ENCODE results near the gene PTPRK.

PTPRK gene

GRCh38 chr6:128118401-128118800, 402.0 kb downstream of the PTPRK start:
- H3K9me3 ChIP-seq (ENCODE audit: control insufficient read depth, low read length), result no peaks in the 10 kb centered on the region
- H3K36me3 ChIP-seq (ENCODE audit: control insufficient read depth, insufficient read depth, low read length), result no peaks in the 10 kb centered on the region
- no peak overlapping the region for H3K27ac ChIP-seq (ENCODE audit: insufficient read depth, low read depth, low read length, poor library complexity, severe bottlenecking)
- no peaks in the 10 kb centered on the region for H3K4me1 ChIP-seq (ENCODE audit: control insufficient read depth, insufficient read depth, low read length)
- H3K27me3 ChIP-seq (ENCODE audit: control insufficient read depth, insufficient read depth, low read length, poor library complexity, severe bottlenecking), result no peaks in the 10 kb centered on the region
- no peak overlapping the region for H3K4me3 ChIP-seq (ENCODE audit: insufficient read depth, low read depth, low read length)

GRCh38 chr6:128117916-128118315, 402.5 kb downstream of the PTPRK start:
- Histone ChIP-seq H3K4me1 (ENCODE audit: control insufficient read depth, insufficient read depth, low read length) (no peaks in the 10 kb centered on the region), H3K27ac (ENCODE audit: insufficient read depth, low read depth, low read length, poor library complexity, severe bottlenecking) (no peak overlapping the region), H3K9me3 (ENCODE audit: control insufficient read depth, low read length) (no peaks in the 10 kb centered on the region), H3K36me3 (ENCODE audit: control insufficient read depth, insufficient read depth, low read length) (no peaks in the 10 kb centered on the region), H3K27me3 (ENCODE audit: control insufficient read depth, insufficient read depth, low read length, poor library complexity, severe bottlenecking) (no peaks in the 10 kb centered on the region), H3K4me3 (ENCODE audit: insufficient read depth, low read depth, low read length) (no peak overlapping the region)
- WGBS, 2 experiments, result 94 to 95% methylated on average over 3 of the region's 3 CpGs

- 88 to 94% methylated on average over 5 of the region's 5 CpGs for WGBS, 2 experiments
- Histone ChIP-seq H3K9me3 (ENCODE audit: control insufficient read depth, low read length) (no peaks in the 10 kb centered on the region), H3K4me1 (ENCODE audit: control insufficient read depth, insufficient read depth, low read length) (no peaks in the 10 kb centered on the region), H3K27ac (ENCODE audit: insufficient read depth, low read depth, low read length, poor library complexity, severe bottlenecking) (no peak overlapping the region), H3K27me3 (ENCODE audit: control insufficient read depth, insufficient read depth, low read length, poor library complexity, severe bottlenecking) (no peaks in the 10 kb centered on the region), H3K36me3 (ENCODE audit: control insufficient read depth, insufficient read depth, low read length) (no peaks in the 10 kb centered on the region), H3K4me3 (ENCODE audit: insufficient read depth, low read depth, low read length) (no peak overlapping the region)
Measured at GRCh38 chr6:128114164-128114563, 406.2 kb downstream of the PTPRK start.

GRCh38 chr6:128112494-128112893, 407.9 kb downstream of the PTPRK start:
- H3K27ac ChIP-seq (ENCODE audit: insufficient read depth, low read depth, low read length, poor library complexity, severe bottlenecking), result no peak overlapping the region

GRCh38 chr6:128111096-128111495, 409.3 kb downstream of the PTPRK start:
- Histone ChIP-seq H3K27ac (ENCODE audit: insufficient read depth, low read depth, low read length, poor library complexity, severe bottlenecking) (no peak overlapping the region), H3K4me1 (ENCODE audit: control insufficient read depth, insufficient read depth, low read length) (no peaks in the 10 kb centered on the region), H3K9me3 (ENCODE audit: control insufficient read depth, low read length) (no peaks in the 10 kb centered on the region), H3K27me3 (ENCODE audit: control insufficient read depth, insufficient read depth, low read length, poor library complexity, severe bottlenecking) (no peaks in the 10 kb centered on the region), H3K36me3 (ENCODE audit: control insufficient read depth, insufficient read depth, low read length) (no peaks in the 10 kb centered on the region), H3K4me3 (ENCODE audit: insufficient read depth, low read depth, low read length) (no peak overlapping the region)
- WGBS, 2 experiments, result 91 to 100% methylated on average over 2 of the region's 2 CpGs

More at GRCh38 chr6:128112494-128112893, 407.9 kb downstream of the PTPRK start:
- Histone ChIP-seq H3K27me3 (ENCODE audit: control insufficient read depth, insufficient read depth, low read length, poor library complexity, severe bottlenecking) (no peaks in the 10 kb centered on the region), H3K4me3 (ENCODE audit: insufficient read depth, low read depth, low read length) (no peak overlapping the region), H3K4me1 (ENCODE audit: control insufficient read depth, insufficient read depth, low read length) (no peaks in the 10 kb centered on the region), H3K9me3 (ENCODE audit: control insufficient read depth, low read length) (no peaks in the 10 kb centered on the region), H3K36me3 (ENCODE audit: control insufficient read depth, insufficient read depth, low read length) (no peaks in the 10 kb centered on the region)
- WGBS, 2 experiments, result 79 to 93% methylated on average over 2 of the region's 2 CpGs

GRCh38 chr6:128107682-128108081, 412.7 kb downstream of the PTPRK start:
- no peaks in the 10 kb centered on the region for H3K4me1 ChIP-seq (ENCODE audit: control insufficient read depth, insufficient read depth, low read length)

GRCh38 chr6:128099571-128100197, 420.7 kb downstream of the PTPRK start:
- Histone ChIP-seq H3K4me3 (ENCODE audit: insufficient read depth, low read depth, low read length) (no peak overlapping the region), H3K36me3 (ENCODE audit: control insufficient read depth, insufficient read depth, low read length) (no peaks in the 10 kb centered on the region), H3K27me3 (ENCODE audit: control insufficient read depth, insufficient read depth, low read length, poor library complexity, severe bottlenecking) (no peaks in the 10 kb centered on the region), H3K4me1 (ENCODE audit: control insufficient read depth, insufficient read depth, low read length) (no peaks in the 10 kb centered on the region), H3K9me3 (ENCODE audit: control insufficient read depth, low read length) (no peaks in the 10 kb centered on the region), H3K27ac (ENCODE audit: insufficient read depth, low read depth, low read length, poor library complexity, severe bottlenecking) (no peak overlapping the region)
- 88% methylated on average over 1 of the region's 1 CpG; no CpG with 5 or more reads in 1 of the 2 experiments for WGBS, 2 experiments

More at GRCh38 chr6:128107682-128108081, 412.7 kb downstream of the PTPRK start:
- no peak overlapping the region for H3K4me3 ChIP-seq (ENCODE audit: insufficient read depth, low read depth, low read length)
- H3K27me3 ChIP-seq (ENCODE audit: control insufficient read depth, insufficient read depth, low read length, poor library complexity, severe bottlenecking), result no peaks in the 10 kb centered on the region
- no peaks in the 10 kb centered on the region for H3K9me3 ChIP-seq (ENCODE audit: control insufficient read depth, low read length)
- 80 to 93% methylated on average over 1 of the region's 1 CpG for WGBS, 2 experiments
- H3K36me3 ChIP-seq (ENCODE audit: control insufficient read depth, insufficient read depth, low read length), result no peaks in the 10 kb centered on the region
- no peak overlapping the region for H3K27ac ChIP-seq (ENCODE audit: insufficient read depth, low read depth, low read length, poor library complexity, severe bottlenecking)

- Histone ChIP-seq H3K27me3 (ENCODE audit: control insufficient read depth, insufficient read depth, low read length, poor library complexity, severe bottlenecking) (no peaks in the 10 kb centered on the region), H3K4me3 (ENCODE audit: insufficient read depth, low read depth, low read length) (no peak overlapping the region), H3K27ac (ENCODE audit: insufficient read depth, low read depth, low read length, poor library complexity, severe bottlenecking) (no peak overlapping the region), H3K36me3 (ENCODE audit: control insufficient read depth, insufficient read depth, low read length) (no peaks in the 10 kb centered on the region), H3K9me3 (ENCODE audit: control insufficient read depth, low read length) (no peaks in the 10 kb centered on the region), H3K4me1 (ENCODE audit: control insufficient read depth, insufficient read depth, low read length) (no peaks in the 10 kb centered on the region)
- WGBS, 2 experiments, result 97 to 100% methylated on average over 2 of the region's 2 CpGs
Measured at GRCh38 chr6:128098000-128098581, 422.3 kb downstream of the PTPRK start.

GRCh38 chr6:128097009-128097408, 423.4 kb downstream of the PTPRK start:
- no peaks in the 10 kb centered on the region for H3K9me3 ChIP-seq (ENCODE audit: control insufficient read depth, low read length)
- no peaks in the 10 kb centered on the region for H3K4me1 ChIP-seq (ENCODE audit: control insufficient read depth, insufficient read depth, low read length)
- WGBS, 2 experiments, result 84 to 94% methylated on average over 3 of the region's 3 CpGs
- no peaks in the 10 kb centered on the region for H3K36me3 ChIP-seq (ENCODE audit: control insufficient read depth, insufficient read depth, low read length)
- H3K4me3 ChIP-seq (ENCODE audit: insufficient read depth, low read depth, low read length), result no peak overlapping the region
- no peak overlapping the region for H3K27ac ChIP-seq (ENCODE audit: insufficient read depth, low read depth, low read length, poor library complexity, severe bottlenecking)
- no peaks in the 10 kb centered on the region for H3K27me3 ChIP-seq (ENCODE audit: control insufficient read depth, insufficient read depth, low read length, poor library complexity, severe bottlenecking)

- no peaks in the 10 kb centered on the region for H3K4me1 ChIP-seq (ENCODE audit: control insufficient read depth, insufficient read depth, low read length)
- no peak overlapping the region for H3K27ac ChIP-seq (ENCODE audit: insufficient read depth, low read depth, low read length, poor library complexity, severe bottlenecking)
- H3K9me3 ChIP-seq (ENCODE audit: control insufficient read depth, low read length), result no peaks in the 10 kb centered on the region
- H3K36me3 ChIP-seq (ENCODE audit: control insufficient read depth, insufficient read depth, low read length), result no peaks in the 10 kb centered on the region
- no peak overlapping the region for H3K4me3 ChIP-seq (ENCODE audit: insufficient read depth, low read depth, low read length)
- no peaks in the 10 kb centered on the region for H3K27me3 ChIP-seq (ENCODE audit: control insufficient read depth, insufficient read depth, low read length, poor library complexity, severe bottlenecking)
Measured at GRCh38 chr6:128095362-128095761, 425.0 kb downstream of the PTPRK start.
